ENCODE data around the gene MAJIN.
A peak's percentile ranks its signal among the peaks of the same experiment; 100 is the strongest.

The MAJIN gene

DNA sequence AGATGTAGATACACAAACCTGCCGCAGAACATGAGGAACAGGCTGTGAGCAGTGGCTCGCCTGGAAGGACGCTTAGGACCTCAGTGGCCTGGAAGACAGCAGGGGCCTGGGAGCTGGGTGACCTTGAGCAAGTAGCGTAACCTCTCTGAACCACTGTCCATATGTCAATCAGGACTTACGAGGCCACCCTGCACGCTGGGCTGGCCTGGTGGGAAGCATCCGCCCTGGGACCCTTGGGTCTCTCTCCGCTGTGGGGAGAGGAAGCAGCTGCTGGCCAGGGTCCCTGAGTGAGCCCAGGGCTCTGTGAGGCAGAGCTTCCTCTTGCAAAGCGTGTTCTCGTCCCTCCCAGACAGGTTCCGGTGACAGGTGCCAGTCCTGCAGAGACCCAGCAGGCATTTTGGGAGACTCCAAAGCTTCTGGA, 79.5 kb downstream of the MAJIN start:
- no peak for DNase-seq (ENCODE audit: low spot score)

- no peak for DNase-seq (ENCODE audit: low spot score)
These were observed 80.0 kb downstream of the MAJIN start for GRCh38 chr11:64891880-64892279.

DNA sequence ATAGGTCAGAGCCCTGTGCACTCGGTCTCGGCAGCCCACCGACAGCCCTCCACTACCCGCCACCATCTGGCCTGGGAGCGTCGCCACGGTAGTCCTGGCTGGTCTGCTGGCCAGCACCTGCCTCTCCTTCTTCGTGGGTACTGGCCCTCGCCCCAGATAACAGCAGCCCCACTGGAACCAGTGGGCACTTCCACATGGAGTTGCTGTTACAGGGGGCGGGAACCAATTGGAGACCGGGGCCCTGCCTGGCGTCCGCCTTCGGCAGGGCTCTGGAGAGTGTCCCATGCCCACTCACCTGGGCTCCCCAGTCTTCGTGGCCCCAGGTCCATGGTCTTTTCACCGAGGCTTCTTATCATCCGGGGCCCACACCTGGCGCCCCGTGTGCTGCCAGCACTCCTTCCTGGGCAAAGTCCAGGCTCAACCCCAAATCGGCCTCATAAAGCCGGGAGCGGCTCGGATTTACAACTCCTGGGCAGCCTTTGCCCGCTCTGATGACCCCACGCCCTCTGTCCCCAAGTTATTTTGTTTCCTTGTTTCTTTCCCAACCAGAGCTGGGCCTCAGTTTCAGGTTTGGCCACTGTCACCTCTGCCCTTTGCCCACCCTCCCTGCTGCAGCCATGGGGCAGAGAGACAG, 80.6 kb downstream of the MAJIN start:
- DNase-seq (ENCODE audit: low spot score), result no peak

- DNase-seq (ENCODE audit: low spot score), result no peak
These were observed 81.4 kb downstream of the MAJIN start for GRCh38 chr11:64890522-64890939.

DNA sequence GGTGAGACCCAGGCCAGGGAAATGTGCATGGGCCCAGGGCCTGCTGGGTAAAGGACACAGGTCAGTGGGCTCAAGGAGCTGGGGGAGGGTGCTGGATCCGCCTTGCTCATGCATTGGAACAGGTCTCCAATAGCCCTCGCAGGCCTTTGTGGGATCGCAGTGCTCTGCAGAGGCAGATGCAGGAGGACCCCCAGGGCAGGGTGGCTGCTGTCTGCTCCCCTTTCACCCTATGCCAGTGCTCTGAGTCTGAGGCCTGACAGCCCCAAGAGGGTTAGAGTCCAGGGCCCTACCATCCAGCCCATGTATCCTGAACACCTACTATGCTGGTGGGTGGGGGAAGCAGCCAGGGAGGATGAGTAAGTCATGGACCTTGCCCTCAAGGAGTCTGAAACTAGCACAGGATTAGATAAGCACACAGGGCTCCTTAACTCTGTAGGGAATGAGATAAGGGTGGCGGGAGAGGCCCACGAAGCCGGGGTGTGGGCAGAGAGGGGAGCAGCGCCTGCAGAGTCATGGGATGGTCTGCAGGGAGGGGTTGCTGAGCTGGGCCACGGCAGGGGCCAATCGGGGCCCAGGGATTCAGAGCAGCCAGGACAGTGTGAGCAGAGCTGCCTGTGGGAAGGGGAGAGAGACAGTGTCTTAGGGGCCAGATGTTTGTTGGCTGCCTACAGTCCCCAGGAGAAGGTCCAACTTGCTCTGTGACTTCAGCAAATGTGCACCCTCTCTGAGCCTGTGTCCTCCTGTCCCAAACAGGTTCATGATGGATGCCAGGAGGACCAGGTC, 83.0 kb downstream of the MAJIN start:
- DNase-seq (ENCODE audit: low spot score), result peak; percentile 96

DNA sequence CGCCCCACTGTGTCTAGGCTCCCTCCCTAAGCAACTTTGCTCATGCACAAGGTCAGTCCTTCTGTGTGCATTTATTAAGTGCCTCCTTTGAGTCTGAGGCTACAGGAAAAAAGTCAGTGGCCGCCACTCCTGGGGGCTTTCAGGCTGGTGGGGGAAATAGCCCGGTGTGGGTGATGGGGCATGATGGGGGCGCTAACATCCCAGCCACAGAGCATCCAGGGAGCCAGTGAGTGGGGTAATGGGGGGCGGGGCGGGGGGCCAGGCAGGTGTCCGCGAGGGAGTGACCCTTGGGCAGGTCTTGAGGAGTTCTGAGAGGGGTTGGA, 83.5 kb downstream of the MAJIN start:
- DNase-seq (ENCODE audit: low spot score), result no peak

Data from hematopoietic multipotent progenitor cell treated with erythropoietin and hydrocortisone succinate and interleukin-3 and kit ligand, for 15 days (in vitro differentiated cells).